ENCODE results near the gene RIT2. TPM values are rescaled to one million over a fixed set of nuclear protein-coding genes. Genes with fewer than 3 reads are reported as not detected.

Gene RIT2
- total RNA-seq, 1 experiment from 2014 or later, result 1.5 TPM

DNA sequence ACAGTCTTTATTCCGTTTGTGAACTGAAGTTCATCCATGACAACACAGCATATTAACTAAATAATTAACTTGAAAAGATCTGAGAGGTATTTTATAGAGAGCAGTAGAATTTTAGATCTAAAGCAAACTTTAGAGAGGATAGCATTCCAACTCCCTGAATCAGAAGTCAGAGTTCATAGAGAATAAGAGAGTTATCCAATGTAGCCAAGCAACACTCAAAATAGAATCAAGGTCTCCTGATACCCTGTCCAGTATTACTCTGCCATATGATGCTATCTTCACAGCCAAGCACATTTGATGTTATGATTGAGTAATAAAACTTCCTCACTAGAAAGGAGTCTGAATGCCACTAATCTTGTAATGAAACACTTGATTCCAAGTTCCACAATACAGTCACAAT, 55.5 kb downstream of the RIT2 start:
- Mint-ChIP-seq H3K4me3 (no peak overlapping the region), H3K36me3 (no peaks in the 10 kb centered on the region), H3K9me3 (no peaks in the 10 kb centered on the region), H3K4me1 (peaks cover 8% of the 10 kb centered on the region), H3K27me3 (ENCODE audit: low read depth) (no peaks in the 10 kb centered on the region), H3K27ac (no peak overlapping the region)
- TF ChIP-seq SOX15 (CRISPR knock-in tag; IDR thresholded peaks at IDR 0.05) (no peak), ESRRA (CRISPR knock-in tag; IDR thresholded peaks at IDR 0.05; ENCODE audit: borderline replicate concordance) (no peak)
- TF ChIP-seq, protein P1, sequence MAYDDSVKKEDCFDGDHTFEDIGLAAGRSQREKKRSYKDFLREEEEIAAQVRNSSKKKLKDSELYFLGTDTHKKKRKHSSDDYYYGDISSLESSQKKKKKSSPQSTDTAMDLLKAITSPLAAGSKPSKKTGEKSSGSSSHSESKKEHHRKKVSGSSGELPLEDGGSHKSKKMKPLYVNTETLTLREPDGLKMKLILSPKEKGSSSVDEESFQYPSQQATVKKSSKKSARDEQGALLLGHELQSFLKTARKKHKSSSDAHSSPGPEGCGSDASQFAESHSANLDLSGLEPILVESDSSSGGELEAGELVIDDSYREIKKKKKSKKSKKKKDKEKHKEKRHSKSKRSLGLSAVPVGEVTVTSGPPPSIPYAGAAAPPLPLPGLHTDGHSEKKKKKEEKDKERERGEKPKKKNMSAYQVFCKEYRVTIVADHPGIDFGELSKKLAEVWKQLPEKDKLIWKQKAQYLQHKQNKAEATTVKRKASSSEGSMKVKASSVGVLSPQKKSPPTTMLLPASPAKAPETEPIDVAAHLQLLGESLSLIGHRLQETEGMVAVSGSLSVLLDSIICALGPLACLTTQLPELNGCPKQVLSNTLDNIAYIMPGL (CRISPR knock-in tag; IDR thresholded peaks at IDR 0.05), result no peak
- ChIA-PET CTCF (no interaction called here), POLR2A (no interaction called here)
- DNase-seq (ENCODE audit: low spot score), result no peak
- ATAC-seq, result no peak

DNA sequence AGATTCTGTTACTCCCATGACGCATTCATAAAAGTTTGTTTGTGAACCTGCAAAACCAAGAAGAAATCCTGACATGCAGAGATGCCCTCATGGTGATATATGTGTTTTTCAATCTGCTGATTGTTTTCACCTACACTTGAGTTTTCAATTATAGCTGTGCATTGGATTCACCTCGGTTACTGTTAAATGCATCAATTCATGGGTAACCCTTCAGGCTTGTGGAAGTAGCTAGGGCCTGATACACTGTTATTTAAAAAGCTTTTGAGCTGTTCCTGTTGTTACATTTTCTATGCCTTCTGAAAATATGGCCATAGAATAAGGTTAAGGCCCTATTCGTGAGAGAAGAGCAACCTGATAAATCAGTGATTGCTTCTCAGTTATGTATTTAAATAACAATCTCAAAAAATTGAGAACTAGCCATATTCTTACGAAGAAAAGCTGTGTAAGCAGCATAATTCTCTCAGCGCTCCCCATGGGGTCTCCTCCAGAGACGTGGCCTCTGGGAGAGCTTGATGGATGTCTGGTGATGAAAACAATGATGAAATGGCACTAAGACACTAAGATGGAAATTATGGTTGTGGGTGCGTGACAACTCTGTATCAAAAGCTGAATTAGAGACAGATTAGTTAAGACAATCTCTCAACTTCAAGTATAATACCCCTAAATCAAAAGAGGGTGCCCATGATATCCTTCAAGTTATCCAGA, 60.5 kb downstream of the RIT2 start:
- H3K27me3 Mint-ChIP-seq (ENCODE audit: low read depth), result no peaks in the 10 kb centered on the region
- no peak for ATAC-seq
- peaks cover 4% of the 10 kb centered on the region; the same call in 1 of the 2 replicates for H3K9me3 Mint-ChIP-seq
- TF ChIP-seq, protein P2, sequence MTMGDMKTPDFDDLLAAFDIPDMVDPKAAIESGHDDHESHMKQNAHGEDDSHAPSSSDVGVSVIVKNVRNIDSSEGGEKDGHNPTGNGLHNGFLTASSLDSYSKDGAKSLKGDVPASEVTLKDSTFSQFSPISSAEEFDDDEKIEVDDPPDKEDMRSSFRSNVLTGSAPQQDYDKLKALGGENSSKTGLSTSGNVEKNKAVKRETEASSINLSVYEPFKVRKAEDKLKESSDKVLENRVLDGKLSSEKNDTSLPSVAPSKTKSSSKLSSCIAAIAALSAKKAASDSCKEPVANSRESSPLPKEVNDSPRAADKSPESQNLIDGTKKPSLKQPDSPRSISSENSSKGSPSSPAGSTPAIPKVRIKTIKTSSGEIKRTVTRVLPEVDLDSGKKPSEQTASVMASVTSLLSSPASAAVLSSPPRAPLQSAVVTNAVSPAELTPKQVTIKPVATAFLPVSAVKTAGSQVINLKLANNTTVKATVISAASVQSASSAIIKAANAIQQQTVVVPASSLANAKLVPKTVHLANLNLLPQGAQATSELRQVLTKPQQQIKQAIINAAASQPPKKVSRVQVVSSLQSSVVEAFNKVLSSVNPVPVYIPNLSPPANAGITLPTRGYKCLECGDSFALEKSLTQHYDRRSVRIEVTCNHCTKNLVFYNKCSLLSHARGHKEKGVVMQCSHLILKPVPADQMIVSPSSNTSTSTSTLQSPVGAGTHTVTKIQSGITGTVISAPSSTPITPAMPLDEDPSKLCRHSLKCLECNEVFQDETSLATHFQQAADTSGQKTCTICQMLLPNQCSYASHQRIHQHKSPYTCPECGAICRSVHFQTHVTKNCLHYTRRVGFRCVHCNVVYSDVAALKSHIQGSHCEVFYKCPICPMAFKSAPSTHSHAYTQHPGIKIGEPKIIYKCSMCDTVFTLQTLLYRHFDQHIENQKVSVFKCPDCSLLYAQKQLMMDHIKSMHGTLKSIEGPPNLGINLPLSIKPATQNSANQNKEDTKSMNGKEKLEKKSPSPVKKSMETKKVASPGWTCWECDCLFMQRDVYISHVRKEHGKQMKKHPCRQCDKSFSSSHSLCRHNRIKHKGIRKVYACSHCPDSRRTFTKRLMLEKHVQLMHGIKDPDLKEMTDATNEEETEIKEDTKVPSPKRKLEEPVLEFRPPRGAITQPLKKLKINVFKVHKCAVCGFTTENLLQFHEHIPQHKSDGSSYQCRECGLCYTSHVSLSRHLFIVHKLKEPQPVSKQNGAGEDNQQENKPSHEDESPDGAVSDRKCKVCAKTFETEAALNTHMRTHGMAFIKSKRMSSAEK (CRISPR knock-in tag; IDR thresholded peaks at IDR 0.05; ENCODE audit: borderline replicate concordance), result no peak
- TF ChIP-seq, protein P3, sequence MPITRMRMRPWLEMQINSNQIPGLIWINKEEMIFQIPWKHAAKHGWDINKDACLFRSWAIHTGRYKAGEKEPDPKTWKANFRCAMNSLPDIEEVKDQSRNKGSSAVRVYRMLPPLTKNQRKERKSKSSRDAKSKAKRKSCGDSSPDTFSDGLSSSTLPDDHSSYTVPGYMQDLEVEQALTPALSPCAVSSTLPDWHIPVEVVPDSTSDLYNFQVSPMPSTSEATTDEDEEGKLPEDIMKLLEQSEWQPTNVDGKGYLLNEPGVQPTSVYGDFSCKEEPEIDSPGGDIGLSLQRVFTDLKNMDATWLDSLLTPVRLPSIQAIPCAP (CRISPR knock-in tag; IDR thresholded peaks at IDR 0.05), result no peak
- no peak for TF ChIP-seq NFYB (CRISPR knock-in tag; conservative IDR thresholded peaks at IDR 0.05; ENCODE audit: low read depth)
- TF ChIP-seq, protein P4, sequence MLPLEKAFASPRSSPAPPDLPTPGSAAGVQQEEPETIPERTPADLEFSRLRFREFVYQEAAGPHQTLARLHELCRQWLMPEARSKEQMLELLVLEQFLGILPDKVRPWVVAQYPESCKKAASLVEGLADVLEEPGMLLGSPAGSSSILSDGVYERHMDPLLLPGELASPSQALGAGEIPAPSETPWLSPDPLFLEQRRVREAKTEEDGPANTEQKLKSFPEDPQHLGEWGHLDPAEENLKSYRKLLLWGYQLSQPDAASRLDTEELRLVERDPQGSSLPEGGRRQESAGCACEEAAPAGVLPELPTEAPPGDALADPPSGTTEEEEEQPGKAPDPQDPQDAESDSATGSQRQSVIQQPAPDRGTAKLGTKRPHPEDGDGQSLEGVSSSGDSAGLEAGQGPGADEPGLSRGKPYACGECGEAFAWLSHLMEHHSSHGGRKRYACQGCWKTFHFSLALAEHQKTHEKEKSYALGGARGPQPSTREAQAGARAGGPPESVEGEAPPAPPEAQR (CRISPR knock-in tag; IDR thresholded peaks at IDR 0.05), result no peak
- TF ChIP-seq, protein P5, sequence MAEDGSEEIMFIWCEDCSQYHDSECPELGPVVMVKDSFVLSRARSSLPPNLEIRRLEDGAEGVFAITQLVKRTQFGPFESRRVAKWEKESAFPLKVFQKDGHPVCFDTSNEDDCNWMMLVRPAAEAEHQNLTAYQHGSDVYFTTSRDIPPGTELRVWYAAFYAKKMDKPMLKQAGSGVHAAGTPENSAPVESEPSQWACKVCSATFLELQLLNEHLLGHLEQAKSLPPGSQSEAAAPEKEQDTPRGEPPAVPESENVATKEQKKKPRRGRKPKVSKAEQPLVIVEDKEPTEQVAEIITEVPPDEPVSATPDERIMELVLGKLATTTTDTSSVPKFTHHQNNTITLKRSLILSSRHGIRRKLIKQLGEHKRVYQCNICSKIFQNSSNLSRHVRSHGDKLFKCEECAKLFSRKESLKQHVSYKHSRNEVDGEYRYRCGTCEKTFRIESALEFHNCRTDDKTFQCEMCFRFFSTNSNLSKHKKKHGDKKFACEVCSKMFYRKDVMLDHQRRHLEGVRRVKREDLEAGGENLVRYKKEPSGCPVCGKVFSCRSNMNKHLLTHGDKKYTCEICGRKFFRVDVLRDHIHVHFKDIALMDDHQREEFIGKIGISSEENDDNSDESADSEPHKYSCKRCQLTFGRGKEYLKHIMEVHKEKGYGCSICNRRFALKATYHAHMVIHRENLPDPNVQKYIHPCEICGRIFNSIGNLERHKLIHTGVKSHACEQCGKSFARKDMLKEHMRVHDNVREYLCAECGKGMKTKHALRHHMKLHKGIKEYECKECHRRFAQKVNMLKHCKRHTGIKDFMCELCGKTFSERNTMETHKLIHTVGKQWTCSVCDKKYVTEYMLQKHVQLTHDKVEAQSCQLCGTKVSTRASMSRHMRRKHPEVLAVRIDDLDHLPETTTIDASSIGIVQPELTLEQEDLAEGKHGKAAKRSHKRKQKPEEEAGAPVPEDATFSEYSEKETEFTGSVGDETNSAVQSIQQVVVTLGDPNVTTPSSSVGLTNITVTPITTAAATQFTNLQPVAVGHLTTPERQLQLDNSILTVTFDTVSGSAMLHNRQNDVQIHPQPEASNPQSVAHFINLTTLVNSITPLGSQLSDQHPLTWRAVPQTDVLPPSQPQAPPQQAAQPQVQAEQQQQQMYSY (CRISPR knock-in tag; IDR thresholded peaks at IDR 0.05), result no peak
- no peak for TF ChIP-seq TEAD1 (CRISPR knock-in tag; IDR thresholded peaks at IDR 0.05)
- no peak for TF ChIP-seq GTF2I (CRISPR knock-in tag; conservative IDR thresholded peaks at IDR 0.05)
- TF ChIP-seq HMGA2 (CRISPR knock-in tag; IDR thresholded peaks at IDR 0.05), result no peak
- TF ChIP-seq TEAD4 (CRISPR knock-in tag; IDR thresholded peaks at IDR 0.05), result no peak
- TF ChIP-seq ZNF396 (CRISPR knock-in tag; IDR thresholded peaks at IDR 0.05; ENCODE audit: borderline replicate concordance), result no peak
- TF ChIP-seq, protein P6, sequence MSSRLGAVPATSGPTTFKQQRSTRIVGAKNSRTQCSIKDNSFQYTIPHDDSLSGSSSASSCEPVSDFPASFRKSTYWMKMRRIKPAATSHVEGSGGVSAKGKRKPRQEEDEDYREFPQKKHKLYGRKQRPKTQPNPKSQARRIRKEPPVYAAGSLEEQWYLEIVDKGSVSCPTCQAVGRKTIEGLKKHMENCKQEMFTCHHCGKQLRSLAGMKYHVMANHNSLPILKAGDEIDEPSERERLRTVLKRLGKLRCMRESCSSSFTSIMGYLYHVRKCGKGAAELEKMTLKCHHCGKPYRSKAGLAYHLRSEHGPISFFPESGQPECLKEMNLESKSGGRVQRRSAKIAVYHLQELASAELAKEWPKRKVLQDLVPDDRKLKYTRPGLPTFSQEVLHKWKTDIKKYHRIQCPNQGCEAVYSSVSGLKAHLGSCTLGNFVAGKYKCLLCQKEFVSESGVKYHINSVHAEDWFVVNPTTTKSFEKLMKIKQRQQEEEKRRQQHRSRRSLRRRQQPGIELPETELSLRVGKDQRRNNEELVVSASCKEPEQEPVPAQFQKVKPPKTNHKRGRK (CRISPR knock-in tag; IDR thresholded peaks at IDR 0.05; ENCODE audit: borderline replicate concordance), result no peak
- TF ChIP-seq IRF2 (CRISPR knock-in tag; IDR thresholded peaks at IDR 0.05; ENCODE audit: borderline replicate concordance, low read depth), result no peak
- no peak for TF ChIP-seq MXD4 (CRISPR knock-in tag; IDR thresholded peaks at IDR 0.05; ENCODE audit: borderline replicate concordance)
- no peak for TF ChIP-seq ZNF219 (CRISPR knock-in tag; IDR thresholded peaks at IDR 0.05; ENCODE audit: borderline replicate concordance)
- TF ChIP-seq SMAD4 (CRISPR knock-in tag; IDR thresholded peaks at IDR 0.05), result no peak
- H3K36me3 Mint-ChIP-seq, result no peaks in the 10 kb centered on the region
- peaks cover 3% of the 10 kb centered on the region; the same call in 1 of the 2 replicates for H3K4me1 Mint-ChIP-seq
- CTCF ChIA-PET, result no interaction called here
- POLR2A ChIA-PET, result interaction anchor here (0.6 kb wide), 1 partner anchor 339 kb away, joined by 3 read pairs; no protein-coding TSS in a partner anchor
- no peak for DNase-seq (ENCODE audit: low spot score)
- no peak overlapping the region for H3K4me3 Mint-ChIP-seq
- H3K27ac Mint-ChIP-seq, result no peak overlapping the region

Data from WTC11 (cell line).